RWPE2 (cell line): ENCODE results near the gene PCSK5.
A peak's percentile ranks its signal among the peaks of the same experiment; 100 is the strongest.

Experiments used
- ATAC-seq: fragments of 200-7000 bp; cut with Tn5 transposase; 3 replicates; pipeline ENCODE4 v1.9.1; 2021; ENCODE audit warnings: low read depth
- DNase-seq: peaks from one replicate; pipeline ENCODE4 v3.0.0-alpha.2; 2020; ENCODE audit warnings: low spot score
- H3K27ac ChIP-seq: fragments of 450-650 bp; 2 replicates; pipeline ENCODE4 v1.5.1; 2017; ENCODE audit warnings: mild to moderate bottlenecking; ENCODE audit not compliant: poor library complexity, severe bottlenecking
- H3K27me3 ChIP-seq: fragments of 250-450 bp; sonication (Bioruptor Pico); 2 replicates; pipeline ENCODE4 v1.5.1; 2021; ENCODE audit warnings: mild to moderate bottlenecking, moderate library complexity; ENCODE audit not compliant: insufficient read depth, poor library complexity, severe bottlenecking
- H3K36me3 ChIP-seq: fragments of 250-450 bp; sonication (Bioruptor Pico); 2 replicates; pipeline ENCODE4 v1.5.1; 2020; ENCODE audit warnings: low read depth, mild to moderate bottlenecking, moderate library complexity
- H3K4me1 ChIP-seq: fragments of 250-450 bp; sonication (Bioruptor Pico); 2 replicates; pipeline ENCODE4 v1.5.1; 2021; ENCODE audit warnings: mild to moderate bottlenecking, moderate library complexity; ENCODE audit not compliant: insufficient read depth, poor library complexity, severe bottlenecking
- H3K4me3 ChIP-seq: fragments of 250-450 bp; sonication (Bioruptor Pico); 2 replicates; pipeline ENCODE4 v1.5.1; 2021; ENCODE audit warnings: mild to moderate bottlenecking, moderate library complexity; ENCODE audit not compliant: severe bottlenecking
- H3K9me3 ChIP-seq: fragments of 250-450 bp; sonication (Bioruptor Pico); 2 replicates; pipeline ENCODE4 v1.5.1; 2021; ENCODE audit warnings: mild to moderate bottlenecking, moderate library complexity; ENCODE audit not compliant: severe bottlenecking
- TF ChIP-seq, protein P1 (sequence below): fragments of 450-650 bp; IDR thresholded peaks from one replicate; pipeline ENCODE4 v1.5.1; 2017; ENCODE audit warnings: mild to moderate bottlenecking, moderate library complexity; ENCODE audit not compliant: poor library complexity, severe bottlenecking

Gene PCSK5

GRCh38 chr9:75914883-75915452, 24.5 kb downstream of the PCSK5 start:
- Histone ChIP-seq H3K27ac (no peak overlapping the region), H3K27me3 (no peaks in the 10 kb centered on the region), H3K4me1 (peaks cover 13% of the 10 kb centered on the region), H3K4me3 (no peak overlapping the region), H3K9me3 (no peaks in the 10 kb centered on the region), H3K36me3 (no peaks in the 10 kb centered on the region)
- TF ChIP-seq, protein P1, sequence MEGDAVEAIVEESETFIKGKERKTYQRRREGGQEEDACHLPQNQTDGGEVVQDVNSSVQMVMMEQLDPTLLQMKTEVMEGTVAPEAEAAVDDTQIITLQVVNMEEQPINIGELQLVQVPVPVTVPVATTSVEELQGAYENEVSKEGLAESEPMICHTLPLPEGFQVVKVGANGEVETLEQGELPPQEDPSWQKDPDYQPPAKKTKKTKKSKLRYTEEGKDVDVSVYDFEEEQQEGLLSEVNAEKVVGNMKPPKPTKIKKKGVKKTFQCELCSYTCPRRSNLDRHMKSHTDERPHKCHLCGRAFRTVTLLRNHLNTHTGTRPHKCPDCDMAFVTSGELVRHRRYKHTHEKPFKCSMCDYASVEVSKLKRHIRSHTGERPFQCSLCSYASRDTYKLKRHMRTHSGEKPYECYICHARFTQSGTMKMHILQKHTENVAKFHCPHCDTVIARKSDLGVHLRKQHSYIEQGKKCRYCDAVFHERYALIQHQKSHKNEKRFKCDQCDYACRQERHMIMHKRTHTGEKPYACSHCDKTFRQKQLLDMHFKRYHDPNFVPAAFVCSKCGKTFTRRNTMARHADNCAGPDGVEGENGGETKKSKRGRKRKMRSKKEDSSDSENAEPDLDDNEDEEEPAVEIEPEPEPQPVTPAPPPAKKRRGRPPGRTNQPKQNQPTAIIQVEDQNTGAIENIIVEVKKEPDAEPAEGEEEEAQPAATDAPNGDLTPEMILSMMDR = no peak
- DNase-seq (no peak), ATAC-seq (no peak)

GRCh38 chr9:75918154-75918553, 27.7 kb downstream of the PCSK5 start:
- ATAC-seq (peak; percentile 70), DNase-seq (no peak)
- H3K9me3 ChIP-seq = no peaks in the 10 kb centered on the region
- TF ChIP-seq, protein P1 = no peak
- no peaks in the 10 kb centered on the region for H3K27me3 ChIP-seq
- H3K27ac ChIP-seq = no peak overlapping the region
- no peaks in the 10 kb centered on the region for H3K36me3 ChIP-seq
- peaks cover 13% of the 10 kb centered on the region for H3K4me1 ChIP-seq
- no peak overlapping the region for H3K4me3 ChIP-seq

GRCh38 chr9:75918909-75919308, 28.4 kb downstream of the PCSK5 start:
- TF ChIP-seq, protein P1 = no peak
- ATAC-seq (no peak), DNase-seq (no peak)
- Histone ChIP-seq H3K9me3 (no peaks in the 10 kb centered on the region), H3K36me3 (no peaks in the 10 kb centered on the region), H3K4me3 (no peak overlapping the region), H3K4me1 (peaks cover 13% of the 10 kb centered on the region), H3K27me3 (peaks cover 4% of the 10 kb centered on the region), H3K27ac (no peak overlapping the region)

- Histone ChIP-seq H3K27me3 (peaks cover 5% of the 10 kb centered on the region), H3K9me3 (no peaks in the 10 kb centered on the region), H3K4me1 (peaks cover 13% of the 10 kb centered on the region), H3K27ac (no peak overlapping the region), H3K4me3 (no peak overlapping the region), H3K36me3 (no peaks in the 10 kb centered on the region)
- DNase-seq (no peak), ATAC-seq (no peak)
- TF ChIP-seq, protein P1 = no peak
Observed at GRCh38 chr9:75921391-75922127, 31.1 kb downstream of the PCSK5 start.

DNA sequence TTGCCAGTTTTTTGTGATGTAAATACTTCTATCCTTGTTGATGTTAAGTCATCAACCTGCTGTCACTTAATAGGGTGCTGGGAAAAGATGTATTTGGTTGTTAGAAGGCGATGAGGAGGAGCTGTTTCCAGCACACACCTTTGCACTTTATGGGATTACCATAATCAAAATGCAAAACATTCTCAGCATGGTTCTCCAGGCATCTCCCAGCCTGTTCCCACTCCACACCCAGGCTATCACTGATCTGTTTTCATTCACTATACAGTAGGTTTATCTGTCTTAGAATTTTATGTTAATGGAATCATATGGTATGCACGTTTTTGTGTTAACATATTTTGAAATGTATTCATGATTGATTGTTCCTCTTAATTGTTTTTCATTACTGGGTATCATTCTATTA, 35.9 kb downstream of the PCSK5 start:
- Histone ChIP-seq H3K27me3 (peaks cover 5% of the 10 kb centered on the region), H3K9me3 (no peaks in the 10 kb centered on the region), H3K4me3 (no peak overlapping the region), H3K36me3 (no peaks in the 10 kb centered on the region), H3K4me1 (no peaks in the 10 kb centered on the region), H3K27ac (no peak overlapping the region)
- TF ChIP-seq, protein P1 = no peak
- no peak for ATAC-seq
- no peak for DNase-seq
